Ovary (tissue), 3 donors: Measurements from ENCODE around the gene RAB27B.

ENCODE experiments used
- POLR2A ChIP-seq: fragments of 450-650 bp; IDR thresholded peaks from one replicate; pipeline ENCODE4 v1.6.1; 2017; ENCODE audit warnings: antibody characterized with exemption, mild to moderate bottlenecking, moderate library complexity
- TF ChIP-seq, protein P1 (sequence below), 3 donors: fragments of 450-650 bp in 2 of 3; fragments of 200-600 bp in 1 of 3; IDR thresholded peaks; one replicate each; pipeline versions ENCODE4 v1.5.1 to v1.8.0; 2016 to 2022; ENCODE audit warnings: antibody characterized with exemption in 3 of 3, mild to moderate bottlenecking in 1 of 3
- donor health status: DM: no; HTN: no; CAD: no.

DNA sequence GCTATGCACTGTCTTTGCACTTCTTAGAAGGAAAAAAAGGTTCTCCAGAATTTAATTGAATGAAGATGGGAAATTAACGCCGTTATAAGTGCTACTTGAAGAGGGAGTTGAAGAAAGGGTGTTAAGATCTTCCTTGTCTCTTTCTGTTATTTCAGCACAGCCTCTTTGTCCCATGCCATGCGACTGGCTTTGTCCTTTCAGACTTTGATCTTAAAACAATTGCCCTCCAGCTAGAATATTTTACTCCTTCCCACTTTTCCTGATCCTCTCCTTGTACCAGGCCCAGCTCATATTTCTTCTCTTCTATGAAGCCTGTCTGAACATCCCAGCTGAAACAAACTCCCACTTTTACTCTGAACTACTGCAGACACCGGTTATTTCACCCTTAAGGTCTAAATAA, 51.4 kb downstream of the RAB27B start:
- no peak for TF ChIP-seq POLR2A
- TF ChIP-seq, protein P1, sequence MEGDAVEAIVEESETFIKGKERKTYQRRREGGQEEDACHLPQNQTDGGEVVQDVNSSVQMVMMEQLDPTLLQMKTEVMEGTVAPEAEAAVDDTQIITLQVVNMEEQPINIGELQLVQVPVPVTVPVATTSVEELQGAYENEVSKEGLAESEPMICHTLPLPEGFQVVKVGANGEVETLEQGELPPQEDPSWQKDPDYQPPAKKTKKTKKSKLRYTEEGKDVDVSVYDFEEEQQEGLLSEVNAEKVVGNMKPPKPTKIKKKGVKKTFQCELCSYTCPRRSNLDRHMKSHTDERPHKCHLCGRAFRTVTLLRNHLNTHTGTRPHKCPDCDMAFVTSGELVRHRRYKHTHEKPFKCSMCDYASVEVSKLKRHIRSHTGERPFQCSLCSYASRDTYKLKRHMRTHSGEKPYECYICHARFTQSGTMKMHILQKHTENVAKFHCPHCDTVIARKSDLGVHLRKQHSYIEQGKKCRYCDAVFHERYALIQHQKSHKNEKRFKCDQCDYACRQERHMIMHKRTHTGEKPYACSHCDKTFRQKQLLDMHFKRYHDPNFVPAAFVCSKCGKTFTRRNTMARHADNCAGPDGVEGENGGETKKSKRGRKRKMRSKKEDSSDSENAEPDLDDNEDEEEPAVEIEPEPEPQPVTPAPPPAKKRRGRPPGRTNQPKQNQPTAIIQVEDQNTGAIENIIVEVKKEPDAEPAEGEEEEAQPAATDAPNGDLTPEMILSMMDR (IDR thresholded peaks at IDR 0.05) = no peak
